HEK293 (cell line): ENCODE results near the gene ZNF831.

Source experiments
- CTCF ChIA-PET: fragments of 350-600 bp; formaldehyde crosslinking; extraction: SDS; loops from one replicate; lab custom pipeline; 2021; ENCODE audit warnings: antibody characterized with exemption; lab: Yijun Ruan, JAX
- POLR2A ChIA-PET: fragments of 300-600 bp; formaldehyde crosslinking; extraction: SDS; loops from one replicate; lab custom pipeline; 2020; ENCODE audit warnings: antibody characterized with exemption, inconsistent platforms; lab: Yijun Ruan, JAX
- H3K27ac ChIP-seq: fragments of 200-500 bp; sonication (Bioruptor generic); 2 replicates; pipeline ENCODE4 v1.5.1; 2014; ENCODE audit warnings: low read depth, low read length, control low read depth, inconsistent platforms; ENCODE audit errors: extremely low read depth
- H3K36me3 ChIP-seq, 2 experiments: fragments of 200-500 bp in 1 of 2; sonication (Bioruptor generic) in 1 of 2; 1 replicate in 1 of 2; 2 replicates in 1 of 2; pipeline ENCODE4 v1.5.1; 2014 to 2017; ENCODE audit warnings: inconsistent platforms in 2 of 2, low read length in 2 of 2; ENCODE audit not compliant: control insufficient read depth in 2 of 2, insufficient read depth in 1 of 2
- H3K4me1 ChIP-seq: fragments of 200-500 bp; sonication (Bioruptor generic); 2 replicates; pipeline ENCODE4 v1.5.1; 2014; ENCODE audit warnings: mild to moderate bottlenecking, low read length, inconsistent platforms; ENCODE audit not compliant: control insufficient read depth, insufficient read depth
- H3K4me3 ChIP-seq: 2 replicates; pipeline ENCODE4 v1.5.1; 2011; ENCODE audit warnings: low read depth, mild to moderate bottlenecking, control low read depth, low read length, moderate library complexity
- H3K9me3 ChIP-seq: fragments of 200-500 bp; sonication (Bioruptor generic); 2 replicates; pipeline ENCODE4 v1.5.1; 2014; ENCODE audit warnings: low read depth, low read length, inconsistent platforms; ENCODE audit not compliant: control insufficient read depth, insufficient read depth
- BCL11B ChIP-seq: fragments of 450-650 bp; formaldehyde crosslinking; IDR thresholded peaks from 2 replicates; pipeline ENCODE4 v1.5.1; 2016; ENCODE audit warnings: low read depth, missing biosample characterization, missing genetic modification characterization
- GLIS2 ChIP-seq: fragments of 450-650 bp; formaldehyde crosslinking; IDR thresholded peaks from 2 replicates; pipeline ENCODE4 v1.5.1; 2016; ENCODE audit warnings: missing biosample characterization, missing genetic modification characterization
- KLF10 ChIP-seq: fragments of 450-650 bp; IDR thresholded peaks from 2 replicates; pipeline ENCODE4 v1.5.1; 2018; ENCODE audit warnings: missing biosample characterization, mild to moderate bottlenecking, missing genetic modification characterization
- ZFP3 ChIP-seq: fragments of 450-650 bp; formaldehyde crosslinking; IDR thresholded peaks from 2 replicates; pipeline ENCODE4 v1.5.1; 2016; ENCODE audit warnings: low read depth, missing biosample characterization, missing genetic modification characterization
- ZNF155 ChIP-seq: fragments of 450-650 bp; formaldehyde crosslinking; IDR thresholded peaks from 2 replicates; pipeline ENCODE4 v1.5.1; 2016; ENCODE audit warnings: missing biosample characterization, missing genetic modification characterization
- ZNF169 ChIP-seq: fragments of 450-650 bp; formaldehyde crosslinking; IDR thresholded peaks from 2 replicates; pipeline ENCODE4 v1.5.1; 2016; ENCODE audit warnings: missing biosample characterization, missing genetic modification characterization
- ZNF174 ChIP-seq: fragments of 450-650 bp; formaldehyde crosslinking; IDR thresholded peaks from 2 replicates; pipeline ENCODE4 v1.5.0; 2017; ENCODE audit warnings: missing biosample characterization, mild to moderate bottlenecking, missing genetic modification characterization
- ZNF398 ChIP-seq: fragments of 450-650 bp; formaldehyde crosslinking; IDR thresholded peaks from 2 replicates; pipeline ENCODE4 v1.5.1; 2017; ENCODE audit warnings: missing biosample characterization, missing genetic modification characterization
- ZNF48 ChIP-seq: fragments of 450-650 bp; formaldehyde crosslinking; IDR thresholded peaks from 2 replicates; pipeline ENCODE4 v1.5.1; 2016; ENCODE audit warnings: missing biosample characterization, missing genetic modification characterization
- ZNF530 ChIP-seq: fragments of 450-650 bp; formaldehyde crosslinking; IDR thresholded peaks from 2 replicates; pipeline ENCODE4 v1.5.1; 2016; ENCODE audit warnings: low read depth, missing biosample characterization, missing genetic modification characterization
- ZNF571 ChIP-seq: fragments of 450-650 bp; formaldehyde crosslinking; IDR thresholded peaks from 2 replicates; pipeline ENCODE4 v1.5.0; 2017; ENCODE audit warnings: missing biosample characterization, missing genetic modification characterization
- ZNF596 ChIP-seq: fragments of 450-650 bp; IDR thresholded peaks from 2 replicates; pipeline ENCODE4 v1.5.0; 2018; ENCODE audit warnings: missing biosample characterization, mild to moderate bottlenecking, missing genetic modification characterization, moderate library complexity
- ZNF677 ChIP-seq: fragments of 450-650 bp; IDR thresholded peaks from 2 replicates; pipeline ENCODE4 v1.5.0; 2018; ENCODE audit warnings: missing biosample characterization, mild to moderate bottlenecking, missing genetic modification characterization, moderate library complexity
- ZNF701 ChIP-seq: fragments of 450-650 bp; formaldehyde crosslinking; IDR thresholded peaks from 2 replicates; pipeline ENCODE4 v1.5.1; 2016; ENCODE audit warnings: missing biosample characterization, missing genetic modification characterization
- ZSCAN23 ChIP-seq: fragments of 450-650 bp; formaldehyde crosslinking; IDR thresholded peaks from 2 replicates; pipeline ENCODE4 v1.5.1; 2016; ENCODE audit warnings: missing biosample characterization, missing genetic modification characterization
- TF ChIP-seq, protein P1 (sequence below): fragments of 450-650 bp; formaldehyde crosslinking; IDR thresholded peaks from 2 replicates; pipeline ENCODE4 v1.5.1; 2017; ENCODE audit warnings: missing biosample characterization, mild to moderate bottlenecking, missing genetic modification characterization, moderate library complexity
- TF ChIP-seq, protein P2 (sequence below): fragments of 450-650 bp; formaldehyde crosslinking; IDR thresholded peaks from 2 replicates; pipeline ENCODE4 v1.5.1; 2016; ENCODE audit warnings: missing biosample characterization, missing genetic modification characterization, borderline replicate concordance
- TF ChIP-seq, protein P3 (sequence below): fragments of 450-650 bp; formaldehyde crosslinking; IDR thresholded peaks from 2 replicates; pipeline ENCODE4 v1.5.0; 2017; ENCODE audit warnings: missing biosample characterization, missing genetic modification characterization, borderline replicate concordance
- TF ChIP-seq, protein P4 (sequence below): fragments of 450-650 bp; formaldehyde crosslinking; IDR thresholded peaks from 2 replicates; pipeline ENCODE4 v1.5.1; 2017; ENCODE audit warnings: missing biosample characterization, missing genetic modification characterization
- TF ChIP-seq, protein P5 (sequence below): fragments of 450-650 bp; formaldehyde crosslinking; IDR thresholded peaks from 2 replicates; pipeline ENCODE4 v1.5.1; 2016; ENCODE audit warnings: missing biosample characterization, missing genetic modification characterization
- TF ChIP-seq, protein P6 (sequence below): fragments of 450-650 bp; formaldehyde crosslinking; IDR thresholded peaks from 2 replicates; pipeline ENCODE4 v1.5.1; 2017; ENCODE audit warnings: missing biosample characterization, missing genetic modification characterization

Gene ZNF831

GRCh38 chr20:59190466-59190865, 26.8 kb downstream of the ZNF831 start:
- H3K4me1 ChIP-seq = no peaks in the 10 kb centered on the region
- TF ChIP-seq ZNF155 = no peak
- TF ChIP-seq ZNF530 = no peak
- TF ChIP-seq ZFP3 (tag by site-specific recombination) = no peak
- no peak for TF ChIP-seq ZNF398 (tag by site-specific recombination)
- no peak for TF ChIP-seq ZNF169 (tag by site-specific recombination)
- TF ChIP-seq BCL11B (tag by site-specific recombination) = no peak
- TF ChIP-seq, protein P1, sequence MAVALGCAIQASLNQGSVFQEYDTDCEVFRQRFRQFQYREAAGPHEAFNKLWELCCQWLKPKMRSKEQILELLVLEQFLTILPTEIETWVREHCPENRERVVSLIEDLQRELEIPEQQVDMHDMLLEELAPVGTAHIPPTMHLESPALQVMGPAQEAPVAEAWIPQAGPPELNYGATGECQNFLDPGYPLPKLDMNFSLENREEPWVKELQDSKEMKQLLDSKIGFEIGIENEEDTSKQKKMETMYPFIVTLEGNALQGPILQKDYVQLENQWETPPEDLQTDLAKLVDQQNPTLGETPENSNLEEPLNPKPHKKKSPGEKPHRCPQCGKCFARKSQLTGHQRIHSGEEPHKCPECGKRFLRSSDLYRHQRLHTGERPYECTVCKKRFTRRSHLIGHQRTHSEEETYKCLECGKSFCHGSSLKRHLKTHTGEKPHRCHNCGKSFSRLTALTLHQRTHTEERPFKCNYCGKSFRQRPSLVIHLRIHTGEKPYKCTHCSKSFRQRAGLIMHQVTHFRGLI (tag by site-specific recombination) = no peak
- TF ChIP-seq ZSCAN23 (tag by site-specific recombination) = no peak
- no peak for TF ChIP-seq ZNF48
- TF ChIP-seq GLIS2 (tag by site-specific recombination) = no peak
- TF ChIP-seq, all 188 proteins: peak for 0
- H3K27ac ChIP-seq = no peak overlapping the region
- H3K36me3 ChIP-seq = no peaks in the 10 kb centered on the region
- CTCF ChIA-PET = interaction anchor here (0.6 to 0.7 kb wide), 2 partner anchors 68 to 125 kb away, joined by 3 to 4 read pairs; no protein-coding TSS in a partner anchor
- no peaks in the 10 kb centered on the region for H3K9me3 ChIP-seq
- POLR2A ChIA-PET = no interaction called here
- H3K4me3 ChIP-seq = no peak overlapping the region

DNA sequence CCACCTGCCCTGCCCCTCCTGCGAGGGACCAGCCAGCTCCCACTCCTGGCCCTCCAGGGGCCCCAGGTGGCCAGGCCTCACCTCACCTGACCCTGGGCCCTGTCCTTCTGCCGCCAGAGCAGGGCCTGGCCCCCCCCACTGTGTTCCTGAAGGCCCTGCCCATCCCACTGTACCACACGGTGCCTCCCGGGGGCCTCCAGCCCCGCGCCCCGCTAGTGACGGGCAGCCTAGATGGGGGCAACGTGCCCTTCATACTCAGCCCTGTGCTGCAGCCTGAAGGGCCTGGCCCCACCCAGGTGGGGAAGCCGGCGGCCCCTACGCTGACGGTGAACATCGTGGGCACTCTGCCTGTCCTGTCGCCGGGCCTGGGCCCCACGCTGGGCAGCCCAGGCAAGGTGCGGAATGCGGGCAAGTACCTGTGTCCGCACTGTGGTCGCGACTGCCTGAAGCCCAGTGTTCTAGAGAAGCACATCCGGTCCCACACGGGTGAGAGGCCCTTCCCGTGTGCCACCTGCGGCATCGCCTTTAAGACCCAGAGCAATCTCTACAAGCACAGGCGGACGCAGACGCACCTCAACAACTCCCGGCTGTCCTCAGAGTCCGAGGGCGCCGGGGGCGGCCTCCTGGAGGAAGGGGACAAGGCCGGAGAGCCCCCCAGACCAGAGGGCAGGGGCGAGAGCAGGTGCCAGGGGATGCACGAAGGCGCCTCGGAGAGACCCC, 27.6 kb downstream of the ZNF831 start:
- Histone ChIP-seq H3K4me3 (no peak overlapping the region), H3K9me3 (no peaks in the 10 kb centered on the region), H3K4me1 (no peaks in the 10 kb centered on the region), H3K27ac (no peak overlapping the region), H3K36me3 (no peaks in the 10 kb centered on the region)
- ChIA-PET POLR2A (no interaction called here), CTCF (no interaction called here)
- TF ChIP-seq ZNF596 (tag by site-specific recombination) (no peak), ZNF571 (tag by site-specific recombination) (no peak), KLF10 (no peak), GLIS2 (tag by site-specific recombination) (no peak), ZNF174 (no peak), ZNF701 (tag by site-specific recombination) (no peak), ZNF677 (no peak)
- TF ChIP-seq, protein P2, sequence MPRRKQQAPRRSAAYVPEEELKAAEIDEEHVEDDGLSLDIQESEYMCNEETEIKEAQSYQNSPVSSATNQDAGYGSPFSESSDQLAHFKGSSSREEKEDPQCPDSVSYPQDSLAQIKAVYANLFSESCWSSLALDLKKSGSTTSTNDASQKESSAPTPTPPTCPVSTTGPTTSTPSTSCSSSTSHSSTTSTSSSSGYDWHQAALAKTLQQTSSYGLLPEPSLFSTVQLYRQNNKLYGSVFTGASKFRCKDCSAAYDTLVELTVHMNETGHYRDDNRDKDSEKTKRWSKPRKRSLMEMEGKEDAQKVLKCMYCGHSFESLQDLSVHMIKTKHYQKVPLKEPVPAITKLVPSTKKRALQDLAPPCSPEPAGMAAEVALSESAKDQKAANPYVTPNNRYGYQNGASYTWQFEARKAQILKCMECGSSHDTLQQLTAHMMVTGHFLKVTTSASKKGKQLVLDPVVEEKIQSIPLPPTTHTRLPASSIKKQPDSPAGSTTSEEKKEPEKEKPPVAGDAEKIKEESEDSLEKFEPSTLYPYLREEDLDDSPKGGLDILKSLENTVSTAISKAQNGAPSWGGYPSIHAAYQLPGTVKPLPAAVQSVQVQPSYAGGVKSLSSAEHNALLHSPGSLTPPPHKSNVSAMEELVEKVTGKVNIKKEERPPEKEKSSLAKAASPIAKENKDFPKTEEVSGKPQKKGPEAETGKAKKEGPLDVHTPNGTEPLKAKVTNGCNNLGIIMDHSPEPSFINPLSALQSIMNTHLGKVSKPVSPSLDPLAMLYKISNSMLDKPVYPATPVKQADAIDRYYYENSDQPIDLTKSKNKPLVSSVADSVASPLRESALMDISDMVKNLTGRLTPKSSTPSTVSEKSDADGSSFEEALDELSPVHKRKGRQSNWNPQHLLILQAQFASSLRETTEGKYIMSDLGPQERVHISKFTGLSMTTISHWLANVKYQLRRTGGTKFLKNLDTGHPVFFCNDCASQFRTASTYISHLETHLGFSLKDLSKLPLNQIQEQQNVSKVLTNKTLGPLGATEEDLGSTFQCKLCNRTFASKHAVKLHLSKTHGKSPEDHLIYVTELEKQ (tag by site-specific recombination) = no peak
- TF ChIP-seq, protein P3, sequence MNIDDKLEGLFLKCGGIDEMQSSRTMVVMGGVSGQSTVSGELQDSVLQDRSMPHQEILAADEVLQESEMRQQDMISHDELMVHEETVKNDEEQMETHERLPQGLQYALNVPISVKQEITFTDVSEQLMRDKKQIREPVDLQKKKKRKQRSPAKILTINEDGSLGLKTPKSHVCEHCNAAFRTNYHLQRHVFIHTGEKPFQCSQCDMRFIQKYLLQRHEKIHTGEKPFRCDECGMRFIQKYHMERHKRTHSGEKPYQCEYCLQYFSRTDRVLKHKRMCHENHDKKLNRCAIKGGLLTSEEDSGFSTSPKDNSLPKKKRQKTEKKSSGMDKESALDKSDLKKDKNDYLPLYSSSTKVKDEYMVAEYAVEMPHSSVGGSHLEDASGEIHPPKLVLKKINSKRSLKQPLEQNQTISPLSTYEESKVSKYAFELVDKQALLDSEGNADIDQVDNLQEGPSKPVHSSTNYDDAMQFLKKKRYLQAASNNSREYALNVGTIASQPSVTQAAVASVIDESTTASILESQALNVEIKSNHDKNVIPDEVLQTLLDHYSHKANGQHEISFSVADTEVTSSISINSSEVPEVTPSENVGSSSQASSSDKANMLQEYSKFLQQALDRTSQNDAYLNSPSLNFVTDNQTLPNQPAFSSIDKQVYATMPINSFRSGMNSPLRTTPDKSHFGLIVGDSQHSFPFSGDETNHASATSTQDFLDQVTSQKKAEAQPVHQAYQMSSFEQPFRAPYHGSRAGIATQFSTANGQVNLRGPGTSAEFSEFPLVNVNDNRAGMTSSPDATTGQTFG (tag by site-specific recombination) = no peak
- TF ChIP-seq, protein P4, sequence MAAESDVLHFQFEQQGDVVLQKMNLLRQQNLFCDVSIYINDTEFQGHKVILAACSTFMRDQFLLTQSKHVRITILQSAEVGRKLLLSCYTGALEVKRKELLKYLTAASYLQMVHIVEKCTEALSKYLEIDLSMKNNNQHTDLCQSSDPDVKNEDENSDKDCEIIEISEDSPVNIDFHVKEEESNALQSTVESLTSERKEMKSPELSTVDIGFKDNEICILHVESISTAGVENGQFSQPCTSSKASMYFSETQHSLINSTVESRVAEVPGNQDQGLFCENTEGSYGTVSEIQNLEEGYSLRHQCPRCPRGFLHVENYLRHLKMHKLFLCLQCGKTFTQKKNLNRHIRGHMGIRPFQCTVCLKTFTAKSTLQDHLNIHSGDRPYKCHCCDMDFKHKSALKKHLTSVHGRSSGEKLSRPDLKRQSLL = no peak
- TF ChIP-seq, protein P5, sequence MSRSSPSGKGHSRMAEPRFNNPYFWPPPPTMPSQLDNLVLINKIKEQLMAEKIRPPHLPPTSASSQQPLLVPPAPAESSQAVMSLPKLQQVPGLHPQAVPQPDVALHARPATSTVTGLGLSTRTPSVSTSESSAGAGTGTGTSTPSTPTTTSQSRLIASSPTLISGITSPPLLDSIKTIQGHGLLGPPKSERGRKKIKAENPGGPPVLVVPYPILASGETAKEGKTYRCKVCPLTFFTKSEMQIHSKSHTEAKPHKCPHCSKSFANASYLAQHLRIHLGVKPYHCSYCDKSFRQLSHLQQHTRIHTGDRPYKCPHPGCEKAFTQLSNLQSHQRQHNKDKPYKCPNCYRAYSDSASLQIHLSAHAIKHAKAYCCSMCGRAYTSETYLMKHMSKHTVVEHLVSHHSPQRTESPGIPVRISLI = no peak
- TF ChIP-seq, protein P6, sequence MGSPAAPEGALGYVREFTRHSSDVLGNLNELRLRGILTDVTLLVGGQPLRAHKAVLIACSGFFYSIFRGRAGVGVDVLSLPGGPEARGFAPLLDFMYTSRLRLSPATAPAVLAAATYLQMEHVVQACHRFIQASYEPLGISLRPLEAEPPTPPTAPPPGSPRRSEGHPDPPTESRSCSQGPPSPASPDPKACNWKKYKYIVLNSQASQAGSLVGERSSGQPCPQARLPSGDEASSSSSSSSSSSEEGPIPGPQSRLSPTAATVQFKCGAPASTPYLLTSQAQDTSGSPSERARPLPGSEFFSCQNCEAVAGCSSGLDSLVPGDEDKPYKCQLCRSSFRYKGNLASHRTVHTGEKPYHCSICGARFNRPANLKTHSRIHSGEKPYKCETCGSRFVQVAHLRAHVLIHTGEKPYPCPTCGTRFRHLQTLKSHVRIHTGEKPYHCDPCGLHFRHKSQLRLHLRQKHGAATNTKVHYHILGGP (tag by site-specific recombination) = no peak
